HepG2 (cell line): ENCODE data around the gene TTBK1. TPM values are rescaled to one million over a fixed set of nuclear protein-coding genes. Genes with fewer than 3 reads are reported as not detected.
A peak's percentile ranks its signal among the peaks of the same experiment; 100 is the strongest.

Experiments used
- CERS6 ChIP-seq: sonication (generic); formaldehyde crosslinking; IDR thresholded peaks from 2 replicates; pipeline ENCODE4 v1.5.0; 2020; ENCODE audit warnings: missing genetic modification reagents
- DRAP1 ChIP-seq: IDR thresholded peaks from 2 replicates; pipeline ENCODE4 v1.6.1; 2016; ENCODE audit warnings: missing genetic modification reagents, missing compliant biosample characterization
- E2F2 ChIP-seq: sonication (generic); formaldehyde crosslinking; IDR thresholded peaks from 2 replicates; pipeline ENCODE4 v1.4.0; 2020; ENCODE audit warnings: missing genetic modification reagents, borderline replicate concordance
- FOXP1 ChIP-seq, 2 experiments: fragments of 450-650 bp in 1 of 2; IDR thresholded peaks; 2 replicates each; pipeline ENCODE4 v1.6.1; 2017 to 2018; ENCODE audit warnings: antibody characterized with exemption in 1 of 2
- GPN1 ChIP-seq: sonication (generic); formaldehyde crosslinking; IDR thresholded peaks from 2 replicates; pipeline ENCODE4 v1.5.1; 2020; ENCODE audit warnings: missing genetic modification reagents, borderline replicate concordance
- HNRNPH1 ChIP-seq: fragments of 200-400 bp; formaldehyde crosslinking; optimal IDR thresholded peaks from 2 replicates; pipeline ENCODE3; 2017; ENCODE audit warnings: mild to moderate bottlenecking, low read depth, low read length
- HOXA5 ChIP-seq: sonication (generic); formaldehyde crosslinking; IDR thresholded peaks from 2 replicates; pipeline ENCODE4 v1.4.0; 2020; ENCODE audit warnings: missing genetic modification reagents
- MAX ChIP-seq: IDR thresholded peaks from 2 replicates; pipeline ENCODE4 v1.6.1; 2012; ENCODE audit warnings: inconsistent platforms
- PAF1 ChIP-seq: IDR thresholded peaks from 2 replicates; pipeline ENCODE4 v1.6.1; 2016; ENCODE audit warnings: missing genetic modification reagents, missing compliant biosample characterization
- TAF1 ChIP-seq: sonication (generic); formaldehyde crosslinking; IDR thresholded peaks from 2 replicates; pipeline ENCODE4 v1.4.0; 2020; ENCODE audit warnings: missing genetic modification reagents
- TCF7L2 ChIP-seq: IDR thresholded peaks from 2 replicates; pipeline ENCODE4 v1.6.1; 2011; ENCODE audit warnings: mild to moderate bottlenecking, low read depth, low read length, moderate library complexity
- ZNF180 ChIP-seq: sonication (generic); formaldehyde crosslinking; IDR thresholded peaks from 2 replicates; pipeline ENCODE4 v1.4.0; 2020; ENCODE audit warnings: low read depth, missing genetic modification reagents, borderline replicate concordance
- ZNF260 ChIP-seq: sonication (generic); formaldehyde crosslinking; IDR thresholded peaks from 2 replicates; pipeline ENCODE4 v1.4.0; 2020; ENCODE audit warnings: missing genetic modification reagents, low read depth, mild to moderate bottlenecking, borderline replicate concordance
- ZNF263 ChIP-seq: sonication (generic); formaldehyde crosslinking; IDR thresholded peaks from 2 replicates; pipeline ENCODE4 v1.4.0; 2020; ENCODE audit warnings: missing genetic modification reagents
- ZNF512 ChIP-seq: sonication (generic); formaldehyde crosslinking; IDR thresholded peaks from 2 replicates; pipeline ENCODE4 v1.4.0; 2020; ENCODE audit warnings: mild to moderate bottlenecking, missing genetic modification reagents
- ZNF513 ChIP-seq: sonication (generic); formaldehyde crosslinking; conservative IDR thresholded peaks from 2 replicates; pipeline ENCODE4 v1.5.0; 2020; ENCODE audit warnings: missing genetic modification reagents
- ZNF577 ChIP-seq: sonication (generic); formaldehyde crosslinking; IDR thresholded peaks from 2 replicates; pipeline ENCODE4 v1.4.0; 2020; ENCODE audit warnings: mild to moderate bottlenecking, low read depth, missing genetic modification reagents, borderline replicate concordance
- ZNF589 ChIP-seq: sonication (generic); formaldehyde crosslinking; conservative IDR thresholded peaks from 2 replicates; pipeline ENCODE4 v1.8.0; 2022; ENCODE audit warnings: mild to moderate bottlenecking, moderate library complexity, missing genetic modification reagents
- ZNF615 ChIP-seq: sonication (generic); formaldehyde crosslinking; IDR thresholded peaks from 2 replicates; pipeline ENCODE4 v1.5.0; 2020; ENCODE audit warnings: mild to moderate bottlenecking, missing genetic modification reagents, borderline replicate concordance
- ZNF770 ChIP-seq: sonication (generic); formaldehyde crosslinking; IDR thresholded peaks from 2 replicates; pipeline ENCODE4 v1.5.0; 2020; ENCODE audit warnings: mild to moderate bottlenecking, missing genetic modification reagents
- polyA plus RNA-seq, 8 experiments: library from polyadenylated mRNA; depleted of rRNA in 3 of 8; stranded (reverse) in 7 of 8; unstranded in 1 of 8; fragments of >200 nt; fragmentation: Illumina TruSeq in 4 of 8; extraction: Trizol in 4 of 8; gene quantifications; 2 replicates each; pipeline versions ENCODE4 v1.2.1 to v1.2.3, GENCODE V29; 2011 to 2016; ENCODE audit warnings: low read depth in 4 of 8, missing spikeins in 1 of 8, mixed read lengths in 1 of 8; ENCODE audit not compliant: insufficient read depth in 1 of 8
- total RNA-seq, 5 experiments: library from RNA; depleted of rRNA; stranded (reverse); fragments of >200 nt; fragmentation: Illumina TruSeq; extraction: Trizol; gene quantifications; 2 replicates each; pipeline ENCODE4 v1.2.3, GENCODE V29; 2016; ENCODE audit warnings: low read depth in 1 of 5

The TTBK1 gene
- total and polyA plus RNA-seq, 2 of the 13 experiments (the other 11 are each of a cell fraction or from before 2014, with no cell fraction given) = 0.24 to 0.33 TPM

GRCh38 chr6:43263314-43264178, 20.3 kb downstream of the TTBK1 start (continued):
- TF ChIP-seq ZNF512 (CRISPR knock-in tag) = no peak; the same call in 1 of the 2 replicates
- TF ChIP-seq E2F2 = no peak
- no peak for TF ChIP-seq GPN1 (CRISPR knock-in tag)
- no peak for TF ChIP-seq ZNF513
- TF ChIP-seq TCF7L2 = no peak
- no peak for TF ChIP-seq HNRNPH1
- TF ChIP-seq ZNF770 = no peak
- TF ChIP-seq HOXA5 (CRISPR knock-in tag) = no peak
- TF ChIP-seq ZNF180 (CRISPR knock-in tag) = no peak
- TF ChIP-seq ZNF589 (CRISPR knock-in tag) = no peak
- TF ChIP-seq DRAP1 (CRISPR knock-in tag) = peak; percentile 39; the same call in 1 of the 2 replicates
- TF ChIP-seq MAX = no peak
- no peak for TF ChIP-seq ZNF577 (CRISPR knock-in tag)
- 0 out of 2 replicates have a peak, but pooled peaks have one; percentile 13 for TF ChIP-seq ZNF263 (CRISPR knock-in tag)
- TF ChIP-seq ZNF615 (CRISPR knock-in tag) = no peak
- TF ChIP-seq ZNF260 (CRISPR knock-in tag) = no peak
- no peak for TF ChIP-seq CERS6 (CRISPR knock-in tag)
- TF ChIP-seq PAF1 (CRISPR knock-in tag) = no peak
- TF ChIP-seq TAF1 (CRISPR knock-in tag) = no peak
- TF ChIP-seq FOXP1 (IDR thresholded peaks at IDR 0.05) = no peak
- TF ChIP-seq FOXP1 (CRISPR knock-in tag; IDR thresholded peaks at IDR 0.05) = no peak
